ENCODE results near the gene POLR2H.

Gene POLR2H

DNA sequence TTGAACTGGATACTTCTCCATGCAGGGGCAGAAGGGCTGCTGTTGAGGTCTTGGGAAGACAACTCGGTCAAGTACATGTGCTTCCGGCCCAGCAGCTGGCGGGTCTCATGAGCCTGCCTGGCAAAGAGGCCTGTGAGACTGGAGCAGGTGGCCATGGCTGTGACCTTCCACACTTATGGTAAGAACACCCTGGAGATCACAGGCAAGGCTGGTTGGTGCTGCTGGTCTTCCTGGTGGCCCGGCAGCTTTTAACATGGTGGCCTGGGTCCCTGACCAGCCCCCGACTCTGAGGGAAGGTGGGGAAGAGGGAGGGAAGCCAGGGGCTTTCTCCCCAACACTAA is 33.8 kb downstream of the POLR2H start:
- no peak overlapping the region; the same call in 1 of the 2 replicates for H2AFZ ChIP-seq (ENCODE audit: low read depth, low read length)
- TF ChIP-seq, protein P1, sequence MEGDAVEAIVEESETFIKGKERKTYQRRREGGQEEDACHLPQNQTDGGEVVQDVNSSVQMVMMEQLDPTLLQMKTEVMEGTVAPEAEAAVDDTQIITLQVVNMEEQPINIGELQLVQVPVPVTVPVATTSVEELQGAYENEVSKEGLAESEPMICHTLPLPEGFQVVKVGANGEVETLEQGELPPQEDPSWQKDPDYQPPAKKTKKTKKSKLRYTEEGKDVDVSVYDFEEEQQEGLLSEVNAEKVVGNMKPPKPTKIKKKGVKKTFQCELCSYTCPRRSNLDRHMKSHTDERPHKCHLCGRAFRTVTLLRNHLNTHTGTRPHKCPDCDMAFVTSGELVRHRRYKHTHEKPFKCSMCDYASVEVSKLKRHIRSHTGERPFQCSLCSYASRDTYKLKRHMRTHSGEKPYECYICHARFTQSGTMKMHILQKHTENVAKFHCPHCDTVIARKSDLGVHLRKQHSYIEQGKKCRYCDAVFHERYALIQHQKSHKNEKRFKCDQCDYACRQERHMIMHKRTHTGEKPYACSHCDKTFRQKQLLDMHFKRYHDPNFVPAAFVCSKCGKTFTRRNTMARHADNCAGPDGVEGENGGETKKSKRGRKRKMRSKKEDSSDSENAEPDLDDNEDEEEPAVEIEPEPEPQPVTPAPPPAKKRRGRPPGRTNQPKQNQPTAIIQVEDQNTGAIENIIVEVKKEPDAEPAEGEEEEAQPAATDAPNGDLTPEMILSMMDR (IDR thresholded peaks at IDR 0.05; ENCODE audit: borderline replicate concordance, extremely low read depth, low read length, poor library complexity, severe bottlenecking): no peak
- no peak for TF ChIP-seq EZH2 (IDR thresholded peaks at IDR 0.05; ENCODE audit: borderline replicate concordance, low read depth, low read length, severe bottlenecking)
- H3K4me2 ChIP-seq (ENCODE audit: insufficient read depth, low read length): no peak overlapping the region
- ATAC-seq (ENCODE audit: insufficient read depth, low read depth) (no peak), DNase-seq (no peak)
- no peaks in the 10 kb centered on the region for H3K36me3 ChIP-seq (ENCODE audit: insufficient read depth, low read length)
- H3K4me1 ChIP-seq (ENCODE audit: insufficient read depth, low read length): no peaks in the 10 kb centered on the region
- H3K27ac ChIP-seq (ENCODE audit: low read length): no peak overlapping the region
- H3K9me3 ChIP-seq (ENCODE audit: insufficient read depth, low read length, severe bottlenecking): no peaks in the 10 kb centered on the region
- H3K27me3 ChIP-seq (ENCODE audit: insufficient read depth, low read length, poor library complexity): peaks cover 2% of the 10 kb centered on the region
- no peak overlapping the region for H3K4me3 ChIP-seq (ENCODE audit: low read depth in 1 of 2, low read length in 2 of 2)
- H3K79me2 ChIP-seq (ENCODE audit: insufficient read depth, low read length): no peaks in the 10 kb centered on the region
- H4K20me1 ChIP-seq (ENCODE audit: insufficient read depth, low read length): no peaks in the 10 kb centered on the region
- no peak overlapping the region for H3K9ac ChIP-seq (ENCODE audit: low read depth, low read length)

DNA sequence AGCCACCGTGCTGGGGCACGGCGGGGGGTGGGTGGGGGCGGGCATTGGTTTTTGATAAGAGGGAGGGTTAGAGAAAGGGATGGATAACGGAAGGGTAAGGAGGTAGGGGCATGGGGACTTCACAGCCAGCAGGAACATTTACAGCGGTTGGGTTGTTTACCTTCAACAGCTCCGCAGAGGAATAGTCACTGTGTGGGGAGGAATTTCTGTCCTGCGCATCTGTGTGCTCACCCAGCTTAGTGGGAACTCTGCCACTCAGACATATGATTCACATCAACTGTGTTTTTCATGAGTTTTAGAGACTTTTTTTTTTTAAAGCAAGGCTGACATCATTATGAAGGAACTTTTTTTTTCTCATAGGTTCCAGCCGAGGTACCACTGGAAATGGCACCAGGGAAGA is 37.9 kb downstream of the POLR2H start:
- H3K27ac ChIP-seq (ENCODE audit: low read length): no peak overlapping the region
- no peak for ATAC-seq (ENCODE audit: insufficient read depth, low read depth)
- H3K9ac ChIP-seq (ENCODE audit: low read depth, low read length): no peak overlapping the region
- no peak for DNase-seq
- H4K20me1 ChIP-seq (ENCODE audit: insufficient read depth, low read length): no peaks in the 10 kb centered on the region
- no peaks in the 10 kb centered on the region for H3K36me3 ChIP-seq (ENCODE audit: insufficient read depth, low read length)
- no peak overlapping the region for H3K4me3 ChIP-seq (ENCODE audit: low read depth in 1 of 2, low read length in 2 of 2)
- H3K79me2 ChIP-seq (ENCODE audit: insufficient read depth, low read length): no peaks in the 10 kb centered on the region
- no peaks in the 10 kb centered on the region for H3K4me1 ChIP-seq (ENCODE audit: insufficient read depth, low read length)
- H3K4me2 ChIP-seq (ENCODE audit: insufficient read depth, low read length): no peak overlapping the region
- peaks cover 5% of the 10 kb centered on the region for H3K27me3 ChIP-seq (ENCODE audit: insufficient read depth, low read length, poor library complexity)
- no peaks in the 10 kb centered on the region for H3K9me3 ChIP-seq (ENCODE audit: insufficient read depth, low read length, severe bottlenecking)
- TF ChIP-seq, protein P1 (IDR thresholded peaks at IDR 0.05; ENCODE audit: borderline replicate concordance, extremely low read depth, low read length, poor library complexity, severe bottlenecking): no peak
- TF ChIP-seq EZH2 (IDR thresholded peaks at IDR 0.05; ENCODE audit: borderline replicate concordance, low read depth, low read length, severe bottlenecking): no peak
- no peak overlapping the region for H2AFZ ChIP-seq (ENCODE audit: low read depth, low read length)

DNA sequence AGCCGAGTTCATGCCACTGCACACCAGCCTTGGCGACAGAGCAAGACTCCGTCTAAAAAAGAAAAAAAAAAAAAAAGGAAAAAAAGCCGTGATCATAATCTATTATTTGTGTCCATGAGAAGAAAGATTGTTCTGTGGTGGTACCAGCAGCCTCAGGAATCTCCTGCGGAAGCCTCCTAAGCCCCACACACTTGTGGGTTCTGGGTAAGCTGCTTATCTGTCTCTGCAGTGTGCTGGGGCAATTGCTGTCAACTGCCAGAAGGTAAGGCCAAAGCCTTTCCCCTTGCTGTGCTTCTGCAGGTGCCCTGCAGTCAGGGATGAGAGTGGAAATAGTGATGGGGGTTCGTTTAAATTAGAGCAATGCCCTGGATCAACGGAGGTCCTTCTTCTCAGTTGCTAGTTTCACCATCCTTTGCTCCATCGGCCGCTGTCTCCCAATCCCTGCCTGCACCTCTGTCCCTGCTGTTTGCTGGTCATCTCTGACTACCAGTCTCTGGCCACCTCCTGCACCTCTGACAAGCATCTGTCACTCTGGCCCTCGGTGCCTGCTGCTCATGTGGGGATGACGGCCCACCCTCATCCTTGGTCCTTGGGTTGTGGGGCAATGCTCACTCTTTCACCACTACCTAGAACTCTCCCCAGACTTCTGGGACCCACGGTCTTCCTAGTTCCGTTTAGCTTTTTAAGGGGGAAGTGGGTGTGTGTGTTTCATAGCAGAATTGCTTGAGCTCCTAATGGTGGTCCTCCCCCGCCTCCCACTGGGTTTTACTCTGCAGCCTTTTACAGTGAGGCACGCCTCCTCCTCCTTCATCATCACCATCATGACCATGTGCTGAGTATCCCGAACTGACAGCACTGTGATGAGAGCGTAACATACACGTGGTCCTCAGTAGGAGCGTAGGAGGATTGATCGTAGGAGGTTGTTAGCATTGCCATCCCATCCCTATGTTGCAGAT is 43.8 kb downstream of the POLR2H start:
- Histone ChIP-seq H2AFZ (ENCODE audit: low read depth, low read length) (no peak overlapping the region; the same call in 1 of the 2 replicates), H3K9ac (ENCODE audit: low read depth, low read length) (no peak overlapping the region), H3K36me3 (ENCODE audit: insufficient read depth, low read length) (no peaks in the 10 kb centered on the region), H4K20me1 (ENCODE audit: insufficient read depth, low read length) (no peaks in the 10 kb centered on the region), H3K27ac (ENCODE audit: low read length) (no peak overlapping the region), H3K4me3 (ENCODE audit: low read depth in 1 of 2, low read length in 2 of 2) (no peak overlapping the region), H3K79me2 (ENCODE audit: insufficient read depth, low read length) (no peaks in the 10 kb centered on the region), H3K27me3 (ENCODE audit: insufficient read depth, low read length, poor library complexity) (peaks cover 15% of the 10 kb centered on the region), H3K4me2 (ENCODE audit: insufficient read depth, low read length) (no peak overlapping the region), H3K9me3 (ENCODE audit: insufficient read depth, low read length, severe bottlenecking) (no peaks in the 10 kb centered on the region), H3K4me1 (ENCODE audit: insufficient read depth, low read length) (no peaks in the 10 kb centered on the region)
- DNase-seq (no peak), ATAC-seq (ENCODE audit: insufficient read depth, low read depth) (no peak)
- TF ChIP-seq, protein P1 (IDR thresholded peaks at IDR 0.05; ENCODE audit: borderline replicate concordance, extremely low read depth, low read length, poor library complexity, severe bottlenecking): no peak
- TF ChIP-seq EZH2 (IDR thresholded peaks at IDR 0.05; ENCODE audit: borderline replicate concordance, low read depth, low read length, severe bottlenecking): no peak

Measured in DND-41 (cell line).